GM23338 (cell line): ENCODE measurements around the gene SVIL. TPM values are rescaled to one million over a fixed set of nuclear protein-coding genes. Genes with fewer than 3 reads are reported as not detected.

ENCODE experiments used
- ATAC-seq: fragments of 200-7000 bp; cut with Tn5 transposase; 3 replicates; pipeline ENCODE4 v1.9.1; 2020
- DNase-seq: peaks from one replicate; pipeline ENCODE4 v3.0.0-alpha.2; 2015; ENCODE audit warnings: low spot score
- H2AFZ ChIP-seq: fragments of 200-600 bp; sonication (generic); 2 replicates; pipeline ENCODE4 v1.8.0; 2016; ENCODE audit warnings: antibody characterized with exemption, mild to moderate bottlenecking, moderate library complexity
- H3F3A ChIP-seq: fragments of 200-600 bp; sonication (generic); replicated peaks from 2 replicates; pipeline ENCODE4 v1.8.0; 2017; ENCODE audit warnings: antibody characterized with exemption, mixed run types, low read depth
- H3K27ac ChIP-seq: fragments of 200-600 bp; sonication (generic); 2 replicates; pipeline ENCODE4 v1.6.1; 2016; ENCODE audit warnings: low read depth
- H3K27me3 ChIP-seq: fragments of 200-600 bp; sonication (generic); 2 replicates; pipeline ENCODE4 v1.8.0; 2016; ENCODE audit warnings: mild to moderate bottlenecking, mixed run types, moderate library complexity; ENCODE audit not compliant: insufficient read depth
- H3K36me3 ChIP-seq: fragments of 200-600 bp; sonication (generic); 2 replicates; pipeline ENCODE4 v1.8.0; 2016; ENCODE audit warnings: mild to moderate bottlenecking; ENCODE audit not compliant: insufficient read depth
- H3K4me1 ChIP-seq: fragments of 200-600 bp; sonication (generic); 2 replicates; pipeline ENCODE4 v1.8.0; 2016; ENCODE audit warnings: mild to moderate bottlenecking, moderate library complexity; ENCODE audit not compliant: insufficient read depth
- H3K4me2 ChIP-seq: fragments of 200-600 bp; sonication (generic); 2 replicates; pipeline ENCODE4 v1.7.1; 2017; ENCODE audit warnings: mixed run types
- H3K4me3 ChIP-seq: fragments of 200-600 bp; sonication (generic); 2 replicates; pipeline ENCODE4 v1.6.1; 2016; ENCODE audit warnings: mixed run types
- H3K79me2 ChIP-seq: fragments of 200-600 bp; sonication (generic); replicated peaks from 2 replicates; pipeline ENCODE4 v1.8.0; 2017; ENCODE audit warnings: mild to moderate bottlenecking; ENCODE audit not compliant: insufficient read depth
- H3K9me2 ChIP-seq: fragments of 200-600 bp; sonication (generic); 2 replicates; pipeline ENCODE4 v1.8.0; 2017; ENCODE audit not compliant: insufficient read depth
- H4K20me1 ChIP-seq: fragments of 200-600 bp; sonication (generic); replicated peaks from 2 replicates; pipeline ENCODE4 v1.8.0; 2017; ENCODE audit warnings: mild to moderate bottlenecking; ENCODE audit not compliant: insufficient read depth
- H3K27ac Mint-ChIP-seq: 2 replicates; pipeline ENCODE4 v1.8.0; 2020; ENCODE audit warnings: inconsistent platforms, mild to moderate bottlenecking, moderate library complexity, mixed read lengths
- H3K27me3 Mint-ChIP-seq: 3 replicates; pipeline ENCODE4 v1.8.0; 2022; ENCODE audit warnings: low read depth, mild to moderate bottlenecking, moderate library complexity, mixed read lengths, inconsistent platforms; ENCODE audit not compliant: insufficient read depth, poor library complexity
- H3K36me3 Mint-ChIP-seq: 3 replicates; pipeline ENCODE4 v1.8.0; 2021; ENCODE audit warnings: low read depth, mild to moderate bottlenecking, inconsistent platforms, moderate library complexity, mixed read lengths
- H3K4me1 Mint-ChIP-seq: 3 replicates; pipeline ENCODE4 v1.8.0; 2020; ENCODE audit warnings: mild to moderate bottlenecking, inconsistent platforms, mixed read lengths
- H3K4me3 Mint-ChIP-seq: 3 replicates; pipeline ENCODE4 v1.8.0; 2021; ENCODE audit warnings: moderate library complexity, mild to moderate bottlenecking, inconsistent platforms, mixed read lengths
- H3K9me3 Mint-ChIP-seq: 3 replicates; pipeline ENCODE4 v1.8.0; 2020; ENCODE audit warnings: moderate library complexity, mild to moderate bottlenecking, inconsistent platforms, mixed read lengths
- CREB1 ChIP-seq: fragments of 250-450 bp; sonication (Bioruptor Pico); IDR thresholded peaks from 2 replicates; pipeline ENCODE4 v1.5.0; 2020; ENCODE audit warnings: low read depth, mild to moderate bottlenecking, moderate library complexity
- CTCF ChIP-seq, 2 experiments: fragments of 200-600 bp in 1 of 2; sonication (generic) in 1 of 2; conservative IDR thresholded peaks; 2 replicates each; pipeline versions ENCODE4 v1.5.1 to v1.6.1; 2016 to 2017; ENCODE audit warnings: antibody characterized with exemption in 2 of 2, low read depth in 2 of 2, mild to moderate bottlenecking in 2 of 2, moderate library complexity in 1 of 2
- ETS1 ChIP-seq: IDR thresholded peaks from 2 replicates; pipeline ENCODE4 v1.6.1; 2016; ENCODE audit warnings: antibody characterized with exemption
- EZH2 ChIP-seq: fragments of 200-600 bp; sonication (generic); IDR thresholded peaks from one replicate; pipeline ENCODE4 v1.8.0; 2017; ENCODE audit warnings: antibody characterized with exemption, mild to moderate bottlenecking, low read depth; ENCODE audit not compliant: unreplicated experiment
- EZH2phosphoT487 ChIP-seq: fragments of 200-600 bp; sonication (generic); IDR thresholded peaks from one replicate; pipeline ENCODE4 v1.8.1; 2018; ENCODE audit warnings: antibody characterized with exemption; ENCODE audit not compliant: unreplicated experiment
- JUNB ChIP-seq: IDR thresholded peaks from one replicate; pipeline ENCODE4 v1.6.1; 2016; ENCODE audit warnings: antibody characterized with exemption; ENCODE audit not compliant: unreplicated experiment
- NANOG ChIP-seq: IDR thresholded peaks from 2 replicates; pipeline ENCODE4 v1.6.1; 2016; ENCODE audit warnings: antibody characterized with exemption, borderline replicate concordance
- POLR2AphosphoS5 ChIP-seq: IDR thresholded peaks from 2 replicates; pipeline ENCODE4 v1.6.1; 2016; ENCODE audit warnings: antibody characterized with exemption, low read depth
- STAT1 ChIP-seq: IDR thresholded peaks from one replicate; pipeline ENCODE4 v1.6.1; 2016; ENCODE audit warnings: antibody characterized with exemption; ENCODE audit not compliant: unreplicated experiment
- ZNF114 ChIP-seq: fragments of 250-450 bp; sonication (Bioruptor Pico); IDR thresholded peaks from 2 replicates; pipeline ENCODE4 v1.5.0; 2020; ENCODE audit warnings: mild to moderate bottlenecking, moderate library complexity
- ZNF331 ChIP-seq: fragments of 250-450 bp; sonication (Bioruptor Pico); IDR thresholded peaks from 2 replicates; pipeline ENCODE4 v1.5.0; 2020; ENCODE audit warnings: low read depth, mild to moderate bottlenecking, moderate library complexity
- ZNF462 ChIP-seq: fragments of 250-450 bp; sonication (Bioruptor Pico); IDR thresholded peaks from 2 replicates; pipeline ENCODE4 v1.5.0; 2020; ENCODE audit warnings: mild to moderate bottlenecking, moderate library complexity
- polyA plus RNA-seq: library from polyadenylated mRNA; unstranded; fragments of >200 nt; fragmentation: Nextera tagmentation; extraction: Ambion mirVana; gene quantifications from 2 replicates; pipeline ENCODE4 v1.2.1, GENCODE V29; 2016
- total RNA-seq: library from RNA; depleted of rRNA; stranded (reverse); fragments of >200 nt; shearing (Covaris generic); gene quantifications from 2 replicates; pipeline ENCODE4 v1.2.3, GENCODE V29; 2014
- TF ChIP-seq, protein P1 (sequence below): IDR thresholded peaks from one replicate; pipeline ENCODE4 v1.6.1; 2018; ENCODE audit warnings: antibody characterized with exemption; ENCODE audit not compliant: unreplicated experiment

The SVIL gene
- total and polyA plus RNA-seq, 2 experiments from 2014 or later: 8.8 to 34.9 TPM

GRCh38 chr10:29610876-29611647 is 23.7 kb downstream of the SVIL start:
- Mint-ChIP-seq H3K4me1 (no peaks in the 10 kb centered on the region), H3K27me3 (peaks cover 6% of the 10 kb centered on the region), H3K4me3 (no peak overlapping the region), H3K9me3 (peaks cover 32% of the 10 kb centered on the region), H3K27ac (no peak overlapping the region), H3K36me3 (peaks cover 31% of the 10 kb centered on the region)
- Histone ChIP-seq H3K27ac (no peak overlapping the region), H3K36me3 (no peaks in the 10 kb centered on the region), H4K20me1 (no peaks in the 10 kb centered on the region), H3K79me2 (no peaks in the 10 kb centered on the region), H3K4me3 (no peak overlapping the region), H3K4me2 (no peak overlapping the region), H3F3A (no peaks in the 10 kb centered on the region), H3K4me1 (no peaks in the 10 kb centered on the region), H2AFZ (no peak overlapping the region), H3K27me3 (no peaks in the 10 kb centered on the region), H3K9me2 (no peaks in the 10 kb centered on the region)
- DNase-seq: no peak
- TF ChIP-seq EZH2phosphoT487: no peak
- no peak for TF ChIP-seq STAT1
- TF ChIP-seq CREB1: no peak
- no peak for TF ChIP-seq ETS1
- TF ChIP-seq ZNF331: no peak
- no peak for TF ChIP-seq POLR2AphosphoS5
- TF ChIP-seq ZNF114 (CRISPR knock-in tag): no peak
- no peak for TF ChIP-seq NANOG
- TF ChIP-seq EZH2: no peak
- TF ChIP-seq, protein P1, sequence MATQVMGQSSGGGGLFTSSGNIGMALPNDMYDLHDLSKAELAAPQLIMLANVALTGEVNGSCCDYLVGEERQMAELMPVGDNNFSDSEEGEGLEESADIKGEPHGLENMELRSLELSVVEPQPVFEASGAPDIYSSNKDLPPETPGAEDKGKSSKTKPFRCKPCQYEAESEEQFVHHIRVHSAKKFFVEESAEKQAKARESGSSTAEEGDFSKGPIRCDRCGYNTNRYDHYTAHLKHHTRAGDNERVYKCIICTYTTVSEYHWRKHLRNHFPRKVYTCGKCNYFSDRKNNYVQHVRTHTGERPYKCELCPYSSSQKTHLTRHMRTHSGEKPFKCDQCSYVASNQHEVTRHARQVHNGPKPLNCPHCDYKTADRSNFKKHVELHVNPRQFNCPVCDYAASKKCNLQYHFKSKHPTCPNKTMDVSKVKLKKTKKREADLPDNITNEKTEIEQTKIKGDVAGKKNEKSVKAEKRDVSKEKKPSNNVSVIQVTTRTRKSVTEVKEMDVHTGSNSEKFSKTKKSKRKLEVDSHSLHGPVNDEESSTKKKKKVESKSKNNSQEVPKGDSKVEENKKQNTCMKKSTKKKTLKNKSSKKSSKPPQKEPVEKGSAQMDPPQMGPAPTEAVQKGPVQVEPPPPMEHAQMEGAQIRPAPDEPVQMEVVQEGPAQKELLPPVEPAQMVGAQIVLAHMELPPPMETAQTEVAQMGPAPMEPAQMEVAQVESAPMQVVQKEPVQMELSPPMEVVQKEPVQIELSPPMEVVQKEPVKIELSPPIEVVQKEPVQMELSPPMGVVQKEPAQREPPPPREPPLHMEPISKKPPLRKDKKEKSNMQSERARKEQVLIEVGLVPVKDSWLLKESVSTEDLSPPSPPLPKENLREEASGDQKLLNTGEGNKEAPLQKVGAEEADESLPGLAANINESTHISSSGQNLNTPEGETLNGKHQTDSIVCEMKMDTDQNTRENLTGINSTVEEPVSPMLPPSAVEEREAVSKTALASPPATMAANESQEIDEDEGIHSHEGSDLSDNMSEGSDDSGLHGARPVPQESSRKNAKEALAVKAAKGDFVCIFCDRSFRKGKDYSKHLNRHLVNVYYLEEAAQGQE: no peak
- TF ChIP-seq JUNB: no peak
- no peak for TF ChIP-seq ZNF462 (CRISPR knock-in tag)
- TF ChIP-seq CTCF (conservative IDR thresholded peaks at IDR 0.05; ENCODE audit: low read depth in 2 of 2): no peak
- ATAC-seq: no peak
